ENCODE measurements around the gene THRAP3.
A peak's percentile ranks its signal among the peaks of the same experiment; 100 is the strongest.

THRAP3 gene

DNA sequence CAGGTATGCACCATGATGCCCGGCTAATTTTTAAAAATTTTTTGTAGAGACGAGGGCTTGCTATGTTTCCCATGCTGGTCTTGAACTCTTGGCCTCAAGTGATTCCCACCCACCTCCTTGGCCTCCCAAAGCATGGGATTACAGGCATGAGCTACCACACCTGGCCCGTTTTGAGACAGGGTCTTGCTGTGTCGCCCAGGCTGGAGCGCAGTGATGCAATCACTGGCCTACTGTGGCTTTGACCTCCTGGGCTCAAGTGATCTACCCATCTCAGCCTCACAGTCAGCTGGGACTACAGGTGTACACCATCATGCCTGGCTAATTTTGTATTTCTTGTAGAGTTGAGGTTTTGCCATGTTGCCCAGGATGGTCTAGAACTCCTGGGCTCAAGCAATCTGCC, 74.4 kb downstream of the THRAP3 start:
- Histone ChIP-seq H3K36me3 (ENCODE audit: control insufficient read depth in 4 of 4, insufficient read depth in 4 of 4, low read length in 3 of 4) (peaks cover 22 to 81% (median 67%) of the 10 kb centered on the region in 4 experiments), H3K27me3 (replicated peaks in 2 of 5; ENCODE audit: control insufficient read depth in 4 of 5, insufficient read depth in 5 of 5, low read length in 4 of 5) (no peaks in the 10 kb centered on the region), H3K4me3 (ENCODE audit: control insufficient read depth in 1 of 7, extremely low read depth in 1 of 7, insufficient read depth in 4 of 7, low read depth in 2 of 7, low read length in 6 of 7) (no peak overlapping the region), H3K27ac (ENCODE audit: insufficient read depth in 1 of 2, low read depth in 1 of 2, low read length in 2 of 2, poor library complexity in 1 of 2, severe bottlenecking in 2 of 2) (no peak overlapping the region), H3K9me3 (ENCODE audit: control extremely low read depth in 1 of 5, control insufficient read depth in 4 of 5, insufficient read depth in 2 of 5, low read depth in 1 of 5, low read length in 4 of 5) (no peaks in the 10 kb centered on the region), H3K4me1 (ENCODE audit: control extremely low read depth in 1 of 4, control insufficient read depth in 4 of 4, insufficient read depth in 4 of 4, low read length in 3 of 4) (peaks cover 0 to 12% (median 1%) of the 10 kb centered on the region in 4 experiments)
- WGBS (ENCODE audit: insufficient coverage), result 98% methylated on average over 5 of the region's 5 CpGs
- no peak for DNase-seq
- CTCF ChIA-PET, result interaction anchor here (1.5 to 1.9 kb wide), 2 partner anchors 8 to 12 kb away, joined by 4 to 5 read pairs; no protein-coding TSS in a partner anchor
- POLR2A ChIA-PET, result no interaction called here

- Histone ChIP-seq H3K27me3 (replicated peaks in 2 of 5; ENCODE audit: control insufficient read depth in 4 of 5, insufficient read depth in 5 of 5, low read length in 4 of 5) (no peaks in the 10 kb centered on the region), H3K36me3 (ENCODE audit: control insufficient read depth in 4 of 4, insufficient read depth in 4 of 4, low read length in 3 of 4) (peaks cover 19 to 74% (median 58%) of the 10 kb centered on the region in 4 experiments), H3K9me3 (ENCODE audit: control extremely low read depth in 1 of 5, control insufficient read depth in 4 of 5, insufficient read depth in 2 of 5, low read depth in 1 of 5, low read length in 4 of 5) (no peaks in the 10 kb centered on the region), H3K4me3 (ENCODE audit: control insufficient read depth in 1 of 7, extremely low read depth in 1 of 7, insufficient read depth in 4 of 7, low read depth in 2 of 7, low read length in 6 of 7) (no peak overlapping the region), H3K27ac (ENCODE audit: insufficient read depth in 1 of 2, low read depth in 1 of 2, low read length in 2 of 2, poor library complexity in 1 of 2, severe bottlenecking in 2 of 2) (no peak overlapping the region), H3K4me1 (ENCODE audit: control extremely low read depth in 1 of 4, control insufficient read depth in 4 of 4, insufficient read depth in 4 of 4, low read length in 3 of 4) (peaks cover 0 to 31% (median 18%) of the 10 kb centered on the region in 4 experiments)
- POLR2A ChIA-PET, result no interaction called here
- CTCF ChIA-PET, result interaction anchor here (0.6 to 2.2 kb wide), 17 partner anchors 9 to 208 kb away, joined by 3 to 10 read pairs (median 4); partner anchors contain the start of gene EVA1B
- no CpG with 5 or more reads among the region's 1 CpG for WGBS (ENCODE audit: insufficient coverage)
- peak in 1 of 3 donors; percentile 33 for DNase-seq
Measured at GRCh38 chr1:36300526-36300925, 76.3 kb downstream of the THRAP3 start.

GRCh38 chr1:36301220-36301619, 77.0 kb downstream of the THRAP3 start:
- WGBS (ENCODE audit: insufficient coverage), result no CpG with 5 or more reads among the region's 1 CpG
- Histone ChIP-seq H3K4me3 (ENCODE audit: control insufficient read depth in 1 of 7, extremely low read depth in 1 of 7, insufficient read depth in 4 of 7, low read depth in 2 of 7, low read length in 6 of 7) (no peak overlapping the region), H3K27me3 (replicated peaks in 2 of 5; ENCODE audit: control insufficient read depth in 4 of 5, insufficient read depth in 5 of 5, low read length in 4 of 5) (no peaks in the 10 kb centered on the region), H3K36me3 (ENCODE audit: control insufficient read depth in 4 of 4, insufficient read depth in 4 of 4, low read length in 3 of 4) (peaks cover 18 to 75% (median 55%) of the 10 kb centered on the region in 4 experiments), H3K9me3 (ENCODE audit: control extremely low read depth in 1 of 5, control insufficient read depth in 4 of 5, insufficient read depth in 2 of 5, low read depth in 1 of 5, low read length in 4 of 5) (no peaks in the 10 kb centered on the region), H3K27ac (ENCODE audit: insufficient read depth in 1 of 2, low read depth in 1 of 2, low read length in 2 of 2, poor library complexity in 1 of 2, severe bottlenecking in 2 of 2) (no peak overlapping the region), H3K4me1 (ENCODE audit: control extremely low read depth in 1 of 4, control insufficient read depth in 4 of 4, insufficient read depth in 4 of 4, low read length in 3 of 4) (peaks cover 0 to 38% (median 25%) of the 10 kb centered on the region in 4 experiments)
- ChIA-PET CTCF (interaction anchor here (1.0 to 2.2 kb wide), 6 partner anchors 8 to 66 kb away, joined by 3 to 10 read pairs (median 5); no protein-coding TSS in a partner anchor), POLR2A (no interaction called here)
- DNase-seq, result no peak

DNA sequence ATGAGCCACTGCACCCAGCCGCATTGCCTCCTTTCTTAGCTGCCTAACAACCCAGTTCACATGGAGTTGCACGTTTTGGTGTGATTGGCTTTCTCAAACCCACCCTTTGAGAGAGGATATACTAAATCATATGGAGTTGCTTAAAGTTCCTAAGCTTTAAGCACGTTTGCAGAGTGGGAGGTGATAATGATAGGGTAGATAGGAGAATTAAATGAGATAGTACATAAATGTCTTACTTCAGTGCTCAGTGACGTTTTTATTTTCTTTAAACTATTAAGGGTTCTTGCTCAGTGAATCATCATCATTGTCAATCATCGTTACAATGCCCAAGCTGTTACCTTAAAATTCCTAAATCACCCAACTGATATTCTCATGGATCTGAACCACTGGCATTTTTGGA, 79.0 kb downstream of the THRAP3 start:
- no peaks in the 10 kb centered on the region for H3K9me3 ChIP-seq (ENCODE audit: control extremely low read depth in 1 of 5, control insufficient read depth in 4 of 5, insufficient read depth in 2 of 5, low read depth in 1 of 5, low read length in 4 of 5)
- ChIA-PET CTCF (interaction anchor here (1.1 to 1.7 kb wide), 4 partner anchors 13 to 208 kb away, joined by 3 to 4 read pairs (median 4); no protein-coding TSS in a partner anchor), POLR2A (no interaction called here)
- peaks cover 0 to 55% (median 37%) of the 10 kb centered on the region in 4 experiments for H3K4me1 ChIP-seq (ENCODE audit: control extremely low read depth in 1 of 4, control insufficient read depth in 4 of 4, insufficient read depth in 4 of 4, low read length in 3 of 4)
- H3K4me3 ChIP-seq (ENCODE audit: control insufficient read depth in 1 of 7, extremely low read depth in 1 of 7, insufficient read depth in 4 of 7, low read depth in 2 of 7, low read length in 6 of 7), result no peak overlapping the region
- no peaks in the 10 kb centered on the region for H3K27me3 ChIP-seq (replicated peaks in 2 of 5; ENCODE audit: control insufficient read depth in 4 of 5, insufficient read depth in 5 of 5, low read length in 4 of 5)
- 100% methylated on average over 2 of the region's 5 CpGs for WGBS (ENCODE audit: insufficient coverage)
- H3K36me3 ChIP-seq (ENCODE audit: control insufficient read depth in 4 of 4, insufficient read depth in 4 of 4, low read length in 3 of 4), result peaks cover 12 to 58% (median 39%) of the 10 kb centered on the region in 4 experiments
- H3K27ac ChIP-seq (ENCODE audit: insufficient read depth in 1 of 2, low read depth in 1 of 2, low read length in 2 of 2, poor library complexity in 1 of 2, severe bottlenecking in 2 of 2), result no peak overlapping the region
- DNase-seq, result no peak

- CTCF ChIA-PET, result interaction anchor here (0.8 to 1.7 kb wide), 5 partner anchors 12 to 209 kb away, joined by 3 to 4 read pairs (median 3); no protein-coding TSS in a partner anchor
- peaks cover 10 to 53% (median 36%) of the 10 kb centered on the region in 4 experiments for H3K36me3 ChIP-seq (ENCODE audit: control insufficient read depth in 4 of 4, insufficient read depth in 4 of 4, low read length in 3 of 4)
- 97% methylated on average over 11 of the region's 23 CpGs for WGBS (ENCODE audit: insufficient coverage)
- H3K27me3 ChIP-seq (replicated peaks in 2 of 5; ENCODE audit: control insufficient read depth in 4 of 5, insufficient read depth in 5 of 5, low read length in 4 of 5), result no peaks in the 10 kb centered on the region
- POLR2A ChIA-PET, result no interaction called here
- H3K9me3 ChIP-seq (ENCODE audit: control extremely low read depth in 1 of 5, control insufficient read depth in 4 of 5, insufficient read depth in 2 of 5, low read depth in 1 of 5, low read length in 4 of 5), result no peaks in the 10 kb centered on the region
- DNase-seq, result no peak
- H3K4me1 ChIP-seq (ENCODE audit: control extremely low read depth in 1 of 4, control insufficient read depth in 4 of 4, insufficient read depth in 4 of 4, low read length in 3 of 4), result peaks cover 0 to 55% (median 37%) of the 10 kb centered on the region in 4 experiments
- no peak overlapping the region for H3K4me3 ChIP-seq (ENCODE audit: control insufficient read depth in 1 of 7, extremely low read depth in 1 of 7, insufficient read depth in 4 of 7, low read depth in 2 of 7, low read length in 6 of 7)
- no peak overlapping the region for H3K27ac ChIP-seq (ENCODE audit: insufficient read depth in 1 of 2, low read depth in 1 of 2, low read length in 2 of 2, poor library complexity in 1 of 2, severe bottlenecking in 2 of 2)
Measured at GRCh38 chr1:36303650-36304360, 79.6 kb downstream of the THRAP3 start.

- 0% methylated on average over 5 of the region's 7 CpGs for WGBS (ENCODE audit: insufficient coverage)
- CTCF ChIA-PET, result interaction anchor here (0.8 to 1.7 kb wide), 3 partner anchors 12 to 20 kb away, joined by 3 to 4 read pairs (median 4); no protein-coding TSS in a partner anchor
- Histone ChIP-seq H3K9me3 (ENCODE audit: control extremely low read depth in 1 of 5, control insufficient read depth in 4 of 5, insufficient read depth in 2 of 5, low read depth in 1 of 5, low read length in 4 of 5) (no peaks in the 10 kb centered on the region), H3K4me1 (ENCODE audit: control extremely low read depth in 1 of 4, control insufficient read depth in 4 of 4, insufficient read depth in 4 of 4, low read length in 3 of 4) (peaks cover 0 to 55% (median 37%) of the 10 kb centered on the region in 4 experiments), H3K27me3 (replicated peaks in 2 of 5; ENCODE audit: control insufficient read depth in 4 of 5, insufficient read depth in 5 of 5, low read length in 4 of 5) (no peaks in the 10 kb centered on the region), H3K36me3 (ENCODE audit: control insufficient read depth in 4 of 4, insufficient read depth in 4 of 4, low read length in 3 of 4) (peaks cover 10 to 53% (median 34%) of the 10 kb centered on the region in 4 experiments), H3K27ac (ENCODE audit: insufficient read depth in 1 of 2, low read depth in 1 of 2, low read length in 2 of 2, poor library complexity in 1 of 2, severe bottlenecking in 2 of 2) (peak overlapping the region in 1 of 2 experiments; percentile 11), H3K4me3 (ENCODE audit: control insufficient read depth in 1 of 7, extremely low read depth in 1 of 7, insufficient read depth in 4 of 7, low read depth in 2 of 7, low read length in 6 of 7) (peak overlapping the region in 1 of 7 experiments; percentile 38)
- peak; percentile 66 to 83 (median 80) for DNase-seq
- POLR2A ChIA-PET, result interaction anchor here (0.7 kb wide), 1 partner anchor 19 kb away, joined by 3 read pairs; no protein-coding TSS in a partner anchor
Measured at GRCh38 chr1:36304521-36304920, 80.3 kb downstream of the THRAP3 start.
